Neural crest cell (in vitro differentiated cells): ENCODE data around the gene TERF2IP. TPM values are rescaled to one million over a fixed set of nuclear protein-coding genes. Genes with fewer than 3 reads are reported as not detected.

ENCODE experiments used
- DNase-seq: peaks from one replicate; pipeline ENCODE4 v3.0.0; 2021; ENCODE audit warnings: low read depth, mixed read lengths, low spot score
- H3K27ac Mint-ChIP-seq: one replicate; pipeline ENCODE4 v1.8.0; 2021; ENCODE audit warnings: mild to moderate bottlenecking, mixed read lengths; ENCODE audit not compliant: unreplicated experiment
- H3K27me3 Mint-ChIP-seq: 2 replicates; pipeline ENCODE4 v1.8.0; 2021; ENCODE audit warnings: low read depth, mild to moderate bottlenecking, mixed read lengths
- H3K36me3 Mint-ChIP-seq: 2 replicates; pipeline ENCODE4 v1.8.0; 2021; ENCODE audit warnings: low read depth, mild to moderate bottlenecking, mixed read lengths
- H3K4me1 Mint-ChIP-seq: 2 replicates; pipeline ENCODE4 v1.8.0; 2021; ENCODE audit warnings: mixed read lengths
- H3K4me3 Mint-ChIP-seq: one replicate; pipeline ENCODE4 v1.8.0; 2021; ENCODE audit warnings: mild to moderate bottlenecking, mixed read lengths
- H3K9me3 Mint-ChIP-seq: 2 replicates; pipeline ENCODE4 v1.8.0; 2021; ENCODE audit warnings: mixed read lengths
- total RNA-seq: library from RNA; stranded (reverse); gene quantifications from 2 replicates; pipeline ENCODE4 v1.2.1, GENCODE V29; 2021
- TF ChIP-seq, protein P1 (sequence below): fragments of 200-600 bp; sonication (generic); conservative IDR thresholded peaks from 2 replicates; pipeline ENCODE4 v1.5.0; 2021; ENCODE audit warnings: antibody characterized with exemption, mild to moderate bottlenecking

The TERF2IP gene
- total RNA-seq, 1 donor from 2014 or later, result 47.2 TPM

DNA sequence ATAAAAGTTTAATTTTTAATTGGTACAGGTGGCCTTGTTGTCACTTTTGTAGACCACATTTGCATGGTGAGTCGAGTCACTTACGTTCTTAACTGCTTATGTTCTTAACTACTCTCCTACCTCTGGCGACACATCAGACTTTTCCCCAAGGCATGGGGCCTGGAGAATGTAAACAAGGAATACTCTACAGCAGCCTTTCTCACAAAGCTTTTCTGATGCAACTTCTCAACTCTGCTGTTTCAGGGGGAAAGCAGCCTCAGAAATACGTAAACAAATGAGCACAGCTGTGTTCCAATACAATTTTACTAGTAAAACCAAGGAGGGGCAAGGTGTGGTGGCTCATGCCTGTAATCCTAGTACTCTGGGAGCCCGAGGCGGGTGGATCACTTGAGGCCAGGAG lies 7.0 kb upstream of the TERF2IP start:
- TF ChIP-seq, protein P1, sequence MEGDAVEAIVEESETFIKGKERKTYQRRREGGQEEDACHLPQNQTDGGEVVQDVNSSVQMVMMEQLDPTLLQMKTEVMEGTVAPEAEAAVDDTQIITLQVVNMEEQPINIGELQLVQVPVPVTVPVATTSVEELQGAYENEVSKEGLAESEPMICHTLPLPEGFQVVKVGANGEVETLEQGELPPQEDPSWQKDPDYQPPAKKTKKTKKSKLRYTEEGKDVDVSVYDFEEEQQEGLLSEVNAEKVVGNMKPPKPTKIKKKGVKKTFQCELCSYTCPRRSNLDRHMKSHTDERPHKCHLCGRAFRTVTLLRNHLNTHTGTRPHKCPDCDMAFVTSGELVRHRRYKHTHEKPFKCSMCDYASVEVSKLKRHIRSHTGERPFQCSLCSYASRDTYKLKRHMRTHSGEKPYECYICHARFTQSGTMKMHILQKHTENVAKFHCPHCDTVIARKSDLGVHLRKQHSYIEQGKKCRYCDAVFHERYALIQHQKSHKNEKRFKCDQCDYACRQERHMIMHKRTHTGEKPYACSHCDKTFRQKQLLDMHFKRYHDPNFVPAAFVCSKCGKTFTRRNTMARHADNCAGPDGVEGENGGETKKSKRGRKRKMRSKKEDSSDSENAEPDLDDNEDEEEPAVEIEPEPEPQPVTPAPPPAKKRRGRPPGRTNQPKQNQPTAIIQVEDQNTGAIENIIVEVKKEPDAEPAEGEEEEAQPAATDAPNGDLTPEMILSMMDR, result no peak
- Mint-ChIP-seq H3K27me3 (no peaks in the 10 kb centered on the region), H3K4me1 (peaks cover 8% of the 10 kb centered on the region), H3K4me3 (peak overlapping the region; percentile 58), H3K27ac (no peak overlapping the region), H3K36me3 (peaks cover 21% of the 10 kb centered on the region), H3K9me3 (no peaks in the 10 kb centered on the region)
- no peak for DNase-seq

DNA sequence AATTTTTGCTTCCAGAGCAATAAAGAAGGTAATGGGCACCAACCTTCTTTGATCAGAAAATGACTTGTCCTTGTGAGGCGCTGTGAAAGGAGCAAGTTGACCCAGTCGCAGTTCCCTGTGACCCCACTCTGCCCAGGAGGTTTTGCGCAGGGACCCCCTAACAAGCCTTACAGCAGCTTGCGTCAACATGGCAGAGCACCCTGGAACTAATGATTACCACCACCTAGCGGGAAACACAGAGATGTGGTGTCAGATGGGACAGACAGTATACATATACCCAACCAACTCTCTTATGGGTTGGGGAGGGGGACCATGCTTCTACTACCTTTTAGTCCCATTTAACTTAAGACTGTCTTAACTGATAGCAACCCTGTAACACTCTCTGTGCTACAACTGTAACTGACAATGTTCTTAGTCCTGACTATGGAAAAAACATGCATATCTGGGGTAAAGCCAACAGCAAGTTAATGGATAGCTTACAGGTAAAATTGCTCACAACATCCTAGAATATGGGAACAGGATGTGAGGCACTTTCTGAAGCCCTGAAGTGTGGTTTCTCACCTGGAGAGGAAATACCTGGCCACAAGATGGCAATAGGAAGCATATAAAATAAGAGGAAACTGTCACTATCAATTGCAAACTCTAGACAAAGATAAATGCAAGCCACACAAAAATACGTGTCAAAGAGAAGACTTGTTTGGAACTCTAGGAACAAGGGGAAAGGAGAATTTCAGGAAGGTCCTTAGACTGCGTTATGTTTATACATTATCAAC lies 3.1 kb upstream of the TERF2IP start:
- DNase-seq, result no peak
- peaks cover 10% of the 10 kb centered on the region for H3K36me3 Mint-ChIP-seq
- H3K27me3 Mint-ChIP-seq, result no peaks in the 10 kb centered on the region
- H3K4me1 Mint-ChIP-seq, result peaks cover 21% of the 10 kb centered on the region
- TF ChIP-seq, protein P1, result no peak
- peak overlapping the region; percentile 68 for H3K4me3 Mint-ChIP-seq
- H3K9me3 Mint-ChIP-seq, result no peaks in the 10 kb centered on the region
- H3K27ac Mint-ChIP-seq, result no peak overlapping the region

DNA sequence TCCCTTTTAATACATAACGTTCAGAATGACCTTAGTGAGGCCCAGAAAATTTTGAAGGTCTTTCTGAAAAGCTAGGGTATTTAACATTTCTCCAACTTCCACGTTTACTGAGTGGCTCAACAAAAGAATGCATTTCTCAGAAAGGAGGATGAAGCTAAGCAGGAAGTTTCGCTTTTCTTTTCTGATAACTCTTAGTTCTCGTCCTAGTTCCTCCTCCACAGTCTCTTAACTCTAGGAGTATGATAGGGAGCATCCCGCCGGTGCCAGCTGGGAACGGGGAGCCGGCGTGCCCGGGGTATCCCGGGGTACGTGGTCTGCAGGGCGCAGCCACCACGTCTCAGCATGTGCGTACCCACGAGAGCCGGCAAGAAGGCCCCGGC lies 471 bp upstream of the TERF2IP start:
- no peak for DNase-seq
- H3K27ac Mint-ChIP-seq, result peak overlapping the region; percentile 98
- H3K27me3 Mint-ChIP-seq, result no peaks in the 10 kb centered on the region
- H3K9me3 Mint-ChIP-seq, result no peaks in the 10 kb centered on the region
- H3K36me3 Mint-ChIP-seq, result peaks cover 5% of the 10 kb centered on the region
- H3K4me3 Mint-ChIP-seq, result peak overlapping the region; percentile 100
- TF ChIP-seq, protein P1, result no peak
- peaks cover 39% of the 10 kb centered on the region for H3K4me1 Mint-ChIP-seq

DNA sequence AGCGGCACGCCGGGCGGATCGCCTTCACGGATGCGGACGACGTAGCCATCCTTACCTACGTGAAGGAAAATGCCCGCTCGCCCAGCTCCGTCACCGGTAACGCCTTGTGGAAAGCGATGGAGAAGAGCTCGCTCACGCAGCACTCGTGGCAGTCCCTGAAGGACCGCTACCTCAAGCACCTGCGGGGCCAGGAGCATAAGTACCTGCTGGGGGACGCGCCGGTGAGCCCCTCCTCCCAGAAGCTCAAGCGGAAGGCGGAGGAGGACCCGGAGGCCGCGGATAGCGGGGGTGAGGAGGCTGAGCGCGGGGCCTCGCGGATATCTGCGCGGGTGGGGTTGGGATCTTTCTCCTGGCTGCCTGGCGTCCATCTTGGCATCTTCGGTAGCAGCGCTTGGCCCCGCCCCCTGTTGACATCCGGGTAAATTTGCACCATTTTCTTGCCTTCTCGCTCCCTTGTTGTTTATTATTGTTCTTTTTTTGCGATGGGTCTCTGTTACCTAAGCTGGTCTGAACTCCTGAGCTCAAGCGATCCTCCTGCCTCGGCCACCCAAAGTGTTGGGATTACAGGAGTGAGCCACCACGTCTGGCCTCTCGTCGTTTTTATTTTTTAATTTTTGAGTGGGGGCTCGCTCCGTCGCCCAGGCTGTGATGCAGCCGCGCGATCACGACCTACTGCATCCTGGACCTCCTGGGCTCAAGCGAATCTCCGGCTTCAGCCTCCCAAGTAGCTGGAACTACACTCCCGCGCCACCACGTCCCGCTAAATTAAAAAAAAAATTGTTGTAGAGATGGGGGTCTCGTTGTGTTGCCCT lies 898 bp downstream of the TERF2IP start:
- peak; percentile 80 for DNase-seq
- TF ChIP-seq, protein P1, result no peak
- H3K4me3 Mint-ChIP-seq, result peak overlapping the region; percentile 97
- peak overlapping the region; percentile 97 for H3K27ac Mint-ChIP-seq
- H3K9me3 Mint-ChIP-seq, result no peaks in the 10 kb centered on the region
- no peaks in the 10 kb centered on the region for H3K27me3 Mint-ChIP-seq
- peaks cover 39% of the 10 kb centered on the region for H3K4me1 Mint-ChIP-seq
- H3K36me3 Mint-ChIP-seq, result peaks cover 5% of the 10 kb centered on the region

DNA sequence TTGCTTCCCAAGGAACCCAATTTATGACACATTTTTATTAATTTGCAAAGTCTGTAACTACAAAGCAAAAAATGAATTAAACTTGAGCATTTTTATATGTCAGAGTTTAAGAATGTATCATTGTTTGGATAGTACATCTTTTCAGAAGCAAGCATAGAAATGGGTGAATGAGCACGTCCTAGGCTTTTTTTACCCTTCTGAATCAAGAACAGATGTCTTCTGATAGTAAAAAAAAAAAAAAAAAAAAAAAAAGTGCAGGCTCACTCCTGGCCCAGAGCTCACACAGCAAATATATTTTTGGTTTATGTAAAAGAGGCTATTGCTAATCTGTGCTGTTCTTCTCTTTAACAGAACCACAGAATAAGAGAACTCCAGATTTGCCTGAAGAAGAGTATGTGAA lies 6.3 kb downstream of the TERF2IP start:
- peak overlapping the region; percentile 39 for H3K27ac Mint-ChIP-seq
- no peaks in the 10 kb centered on the region for H3K9me3 Mint-ChIP-seq
- H3K36me3 Mint-ChIP-seq, result peaks cover 8% of the 10 kb centered on the region
- DNase-seq, result no peak
- no peaks in the 10 kb centered on the region for H3K27me3 Mint-ChIP-seq
- peak overlapping the region; percentile 27 for H3K4me3 Mint-ChIP-seq
- peaks cover 22% of the 10 kb centered on the region for H3K4me1 Mint-ChIP-seq
- TF ChIP-seq, protein P1, result no peak
